Smooth muscle cell (in vitro differentiated cells): Measurements from ENCODE around the gene INPP4B. TPM values are rescaled to one million over a fixed set of nuclear protein-coding genes. Genes with fewer than 3 reads are reported as not detected.

Source experiments
- DNase-seq: peaks from one replicate; lab custom pipeline; 2025; ENCODE audit not compliant: unreplicated experiment; lab: John Stamatoyannopoulos, UW
- H2AFZ ChIP-seq: fragments of 200-600 bp; sonication (generic); 2 replicates; pipeline ENCODE4 v1.6.0; 2016; ENCODE audit warnings: antibody characterized with exemption, low read depth, mild to moderate bottlenecking
- H3F3A ChIP-seq: fragments of 200-600 bp; sonication (generic); 2 replicates; pipeline ENCODE4 v1.6.0; 2017; ENCODE audit warnings: antibody characterized with exemption, low read depth
- H3K27ac ChIP-seq: fragments of 200-600 bp; sonication (generic); 2 replicates; pipeline ENCODE4 v1.5.1; 2016; ENCODE audit warnings: low read depth, mild to moderate bottlenecking
- H3K27me3 ChIP-seq: fragments of 200-600 bp; sonication (generic); 2 replicates; pipeline ENCODE4 v1.6.1; 2016; ENCODE audit warnings: low read depth, mild to moderate bottlenecking
- H3K36me3 ChIP-seq: fragments of 200-600 bp; sonication (generic); 2 replicates; pipeline ENCODE4 v1.5.1; 2016; ENCODE audit warnings: low read depth
- H3K4me1 ChIP-seq: fragments of 200-600 bp; sonication (generic); 2 replicates; pipeline ENCODE4 v1.5.1; 2016; ENCODE audit warnings: low read depth
- H3K4me2 ChIP-seq: fragments of 200-600 bp; sonication (generic); 2 replicates; pipeline ENCODE4 v1.6.0; 2016; ENCODE audit warnings: mild to moderate bottlenecking
- H3K4me3 ChIP-seq: fragments of 200-600 bp; sonication (generic); 2 replicates; pipeline ENCODE4 v1.5.1; 2016; ENCODE audit warnings: mild to moderate bottlenecking
- H3K79me2 ChIP-seq: fragments of 200-600 bp; sonication (generic); 2 replicates; pipeline ENCODE4 v1.6.0; 2016; ENCODE audit warnings: low read depth, mild to moderate bottlenecking
- H3K9ac ChIP-seq: fragments of 200-600 bp; sonication (generic); 2 replicates; pipeline ENCODE4 v1.6.0; 2016; ENCODE audit warnings: low read depth
- H3K9me3 ChIP-seq: fragments of 200-600 bp; sonication (generic); replicated peaks from 2 replicates; pipeline ENCODE4 v1.5.1; 2016; ENCODE audit warnings: low read depth
- H4K20me1 ChIP-seq: fragments of 200-600 bp; sonication (generic); 2 replicates; pipeline ENCODE4 v1.6.0; 2016; ENCODE audit warnings: low read depth
- WGBS: methylation state at CpG from one replicate; pipeline ENCODE4 v1.1.7; 2016; ENCODE audit warnings: low lambda C conversion rate; 5-methylcytosine and 5-hydroxymethylcytosine counted together
- polyA plus RNA-seq: library from polyadenylated mRNA; unstranded; fragments of >200 nt; fragmentation: Nextera tagmentation; extraction: Ambion mirVana; gene quantifications from 2 replicates; pipeline ENCODE4 v1.2.1, GENCODE V29; 2016
- total RNA-seq: library from RNA; depleted of rRNA; stranded (reverse); fragments of >200 nt; gene quantifications from 2 replicates; pipeline ENCODE4 v1.2.3, GENCODE V29; 2014
- TF ChIP-seq, protein P1 (sequence below): fragments of 200-600 bp; sonication (generic); IDR thresholded peaks from 2 replicates; pipeline ENCODE4 v1.5.1; 2017; ENCODE audit warnings: borderline replicate concordance, mild to moderate bottlenecking, antibody characterized with exemption; ENCODE audit not compliant: insufficient read depth, poor library complexity, severe bottlenecking

INPP4B gene
- total and polyA plus RNA-seq, 2 experiments from 2014 or later: 2.0 to 10.9 TPM

GRCh38 chr4:142242156-142242555 is 603.9 kb downstream of the INPP4B start:
- Histone ChIP-seq H3K4me2 (no peak overlapping the region), H3K36me3 (no peaks in the 10 kb centered on the region), H3K79me2 (no peaks in the 10 kb centered on the region), H3K9me3 (no peaks in the 10 kb centered on the region), H4K20me1 (no peaks in the 10 kb centered on the region), H3K9ac (no peak overlapping the region), H2AFZ (no peak overlapping the region), H3K27ac (no peak overlapping the region), H3K27me3 (no peaks in the 10 kb centered on the region), H3F3A (no peaks in the 10 kb centered on the region), H3K4me1 (no peaks in the 10 kb centered on the region), H3K4me3 (no peak overlapping the region)
- 87% methylated on average over 2 of the region's 2 CpGs for WGBS
- DNase-seq: no peak
- TF ChIP-seq, protein P1, sequence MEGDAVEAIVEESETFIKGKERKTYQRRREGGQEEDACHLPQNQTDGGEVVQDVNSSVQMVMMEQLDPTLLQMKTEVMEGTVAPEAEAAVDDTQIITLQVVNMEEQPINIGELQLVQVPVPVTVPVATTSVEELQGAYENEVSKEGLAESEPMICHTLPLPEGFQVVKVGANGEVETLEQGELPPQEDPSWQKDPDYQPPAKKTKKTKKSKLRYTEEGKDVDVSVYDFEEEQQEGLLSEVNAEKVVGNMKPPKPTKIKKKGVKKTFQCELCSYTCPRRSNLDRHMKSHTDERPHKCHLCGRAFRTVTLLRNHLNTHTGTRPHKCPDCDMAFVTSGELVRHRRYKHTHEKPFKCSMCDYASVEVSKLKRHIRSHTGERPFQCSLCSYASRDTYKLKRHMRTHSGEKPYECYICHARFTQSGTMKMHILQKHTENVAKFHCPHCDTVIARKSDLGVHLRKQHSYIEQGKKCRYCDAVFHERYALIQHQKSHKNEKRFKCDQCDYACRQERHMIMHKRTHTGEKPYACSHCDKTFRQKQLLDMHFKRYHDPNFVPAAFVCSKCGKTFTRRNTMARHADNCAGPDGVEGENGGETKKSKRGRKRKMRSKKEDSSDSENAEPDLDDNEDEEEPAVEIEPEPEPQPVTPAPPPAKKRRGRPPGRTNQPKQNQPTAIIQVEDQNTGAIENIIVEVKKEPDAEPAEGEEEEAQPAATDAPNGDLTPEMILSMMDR: no peak

DNA sequence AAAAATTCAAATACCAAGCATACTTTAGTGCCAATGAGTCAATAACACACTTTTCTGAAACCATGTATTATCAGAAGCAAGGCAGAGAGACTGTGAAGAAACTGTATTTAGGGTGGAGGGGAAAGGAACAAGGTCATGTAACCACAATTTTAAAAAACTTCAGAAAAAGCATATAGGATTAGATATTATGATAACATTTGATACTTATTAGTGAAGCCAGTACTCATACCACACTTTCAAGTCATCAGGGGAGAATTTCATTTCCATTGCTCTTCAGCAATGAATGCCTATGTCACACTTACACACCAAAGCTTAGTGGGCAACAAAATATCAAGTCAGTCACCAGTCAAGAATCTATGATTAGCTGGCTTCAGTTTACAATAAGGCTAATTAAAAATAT is 607.5 kb downstream of the INPP4B start:
- no peaks in the 10 kb centered on the region for H3K27me3 ChIP-seq
- H3K4me2 ChIP-seq: no peak overlapping the region
- TF ChIP-seq, protein P1: no peak
- no peaks in the 10 kb centered on the region for H3K9me3 ChIP-seq
- H3K27ac ChIP-seq: no peak overlapping the region
- no peaks in the 10 kb centered on the region for H4K20me1 ChIP-seq
- H3F3A ChIP-seq: no peaks in the 10 kb centered on the region
- no peaks in the 10 kb centered on the region for H3K79me2 ChIP-seq
- H3K4me1 ChIP-seq: no peaks in the 10 kb centered on the region
- no peak overlapping the region for H3K9ac ChIP-seq
- H3K4me3 ChIP-seq: no peak overlapping the region
- DNase-seq: no peak
- no peaks in the 10 kb centered on the region for H3K36me3 ChIP-seq
- H2AFZ ChIP-seq: no peak overlapping the region

- Histone ChIP-seq H3K9ac (no peak overlapping the region), H2AFZ (no peak overlapping the region), H3K4me1 (no peaks in the 10 kb centered on the region), H3K27me3 (no peaks in the 10 kb centered on the region), H3K27ac (no peak overlapping the region), H3K79me2 (no peaks in the 10 kb centered on the region), H3K36me3 (no peaks in the 10 kb centered on the region), H3F3A (no peaks in the 10 kb centered on the region), H3K9me3 (no peaks in the 10 kb centered on the region), H3K4me3 (no peak overlapping the region), H3K4me2 (no peak overlapping the region), H4K20me1 (no peaks in the 10 kb centered on the region)
- TF ChIP-seq, protein P1: no peak
- DNase-seq: no peak
Measured at GRCh38 chr4:142236268-142236667, 609.8 kb downstream of the INPP4B start.

DNA sequence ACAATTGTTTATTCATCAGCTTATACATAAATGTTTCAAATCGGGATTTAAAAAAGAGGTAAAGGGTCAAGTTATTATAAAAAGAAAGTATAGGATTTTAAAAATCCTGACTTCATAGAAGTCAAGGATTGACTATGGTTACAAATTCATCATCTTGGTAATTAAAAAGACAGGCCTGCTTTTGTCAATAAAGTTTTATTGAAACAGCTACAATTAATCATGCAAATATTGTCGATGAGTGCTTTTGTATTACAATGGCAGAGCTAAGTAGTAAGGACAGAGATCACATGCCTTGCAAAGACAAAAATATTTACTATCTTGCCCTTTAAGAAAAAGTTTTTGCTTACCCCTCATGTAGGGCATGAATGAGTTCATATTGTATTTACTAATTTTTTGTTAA is 614.3 kb downstream of the INPP4B start:
- Histone ChIP-seq H3K36me3 (no peaks in the 10 kb centered on the region), H3K9me3 (no peaks in the 10 kb centered on the region), H3F3A (no peaks in the 10 kb centered on the region), H3K4me1 (no peaks in the 10 kb centered on the region), H3K4me3 (no peak overlapping the region), H2AFZ (no peak overlapping the region), H4K20me1 (no peaks in the 10 kb centered on the region), H3K4me2 (no peak overlapping the region), H3K27me3 (no peaks in the 10 kb centered on the region), H3K27ac (no peak overlapping the region), H3K79me2 (no peaks in the 10 kb centered on the region), H3K9ac (no peak overlapping the region)
- TF ChIP-seq, protein P1: no peak
- no peak for DNase-seq
- 95% methylated on average over 2 of the region's 2 CpGs for WGBS
